Frontal cortex (tissue), 4 donors: ENCODE measurements around the gene RPL13A. TPM values are rescaled to one million over a fixed set of nuclear protein-coding genes. Genes with fewer than 3 reads are reported as not detected.

Experiments
- DNase-seq, 2 donors: peaks; one replicate each; pipeline ENCODE4 v3.0.0; 2012; ENCODE audit warnings: low spot score in 2 of 2
- FAIRE-seq: peaks from 2 replicates; lab custom pipeline; 2012; peaks lifted over from hg19 to GRCh38; lab: Jason Lieb, UNC
- total RNA-seq: library from RNA; depleted of rRNA; stranded (reverse); fragments of >200 nt; gene quantifications from one replicate; pipeline ENCODE4 v1.2.3, GENCODE V29; 2014
- donor health status: control.
- donor health status: control.
- donor health status: control.

RPL13A gene
- total RNA-seq, 1 donor from 2014 or later: 2,981 TPM

- FAIRE-seq (no peak), DNase-seq (no peak)
Measured at GRCh38 chr19:49475995-49476880, 11.2 kb upstream of the RPL13A start.

- DNase-seq (no peak), FAIRE-seq (no peak)
Measured at GRCh38 chr19:49479975-49480628, 7.3 kb upstream of the RPL13A start.

GRCh38 chr19:49481020-49481683, 6.3 kb upstream of the RPL13A start:
- FAIRE-seq: no peak
- DNase-seq: no peak

GRCh38 chr19:49486232-49486631, 1.2 kb upstream of the RPL13A start:
- DNase-seq: no peak

GRCh38 chr19:49486710-49487276, 615 bp upstream of the RPL13A start:
- no peak for DNase-seq
- FAIRE-seq: no peak

More at GRCh38 chr19:49486232-49486631, 1.2 kb upstream of the RPL13A start:
- no peak for FAIRE-seq

- FAIRE-seq: no peak
- DNase-seq: no peak
Measured at GRCh38 chr19:49488046-49488862, 846 bp downstream of the RPL13A start.

GRCh38 chr19:49488863-49489537, 1.6 kb downstream of the RPL13A start:
- no peak for FAIRE-seq
- DNase-seq: no peak

GRCh38 chr19:49489601-49490167, 2.3 kb downstream of the RPL13A start:
- FAIRE-seq: no peak
- no peak for DNase-seq

GRCh38 chr19:49490287-49491029, 3.0 kb downstream of the RPL13A start:
- no peak for DNase-seq
- no peak for FAIRE-seq

GRCh38 chr19:49491030-49491803, 3.8 kb downstream of the RPL13A start:
- DNase-seq: no peak

GRCh38 chr19:49491804-49492572, 4.6 kb downstream of the RPL13A start:
- FAIRE-seq (no peak), DNase-seq (no peak)

More at GRCh38 chr19:49491030-49491803, 3.8 kb downstream of the RPL13A start:
- no peak for FAIRE-seq

GRCh38 chr19:49492573-49493405, 5.4 kb downstream of the RPL13A start:
- no peak for FAIRE-seq
- DNase-seq: no peak

- DNase-seq (no peak), FAIRE-seq (no peak)
Measured at GRCh38 chr19:49496574-49497008, 9.2 kb downstream of the RPL13A start.

GRCh38 chr19:49497047-49497788, 9.8 kb downstream of the RPL13A start:
- FAIRE-seq: no peak
- peak in 1 of 2 donors; percentile 47 for DNase-seq

GRCh38 chr19:49497789-49498103, 10.3 kb downstream of the RPL13A start:
- DNase-seq (no peak), FAIRE-seq (no peak)
